Measurements from ENCODE around the gene HEMGN. TPM values are rescaled to one million over a fixed set of nuclear protein-coding genes. Genes with fewer than 3 reads are reported as not detected.

The HEMGN gene
- total RNA-seq, 4 donors from 2014 or later: 2.7 TPM; not detected in 3

- no peak overlapping the region for H3K27ac ChIP-seq
- H3K27me3 ChIP-seq: no peaks in the 10 kb centered on the region
- H3K9me3 ChIP-seq: no peaks in the 10 kb centered on the region
- intact Hi-C loops (cut with DNase I; ENCODE audit: low total_unique reads): no loop called here
- H3K4me1 ChIP-seq: no peaks in the 10 kb centered on the region
- DNase-seq: no peak
- TF ChIP-seq CTCF (IDR thresholded peaks at IDR 0.05) (no peak), POLR2A (IDR thresholded peaks at IDR 0.05) (no peak)
- no peak overlapping the region for H3K4me3 ChIP-seq
- H3K36me3 ChIP-seq: no peaks in the 10 kb centered on the region
Observed at GRCh38 chr9:97925497-97926334, 12.3 kb downstream of the HEMGN start.

GRCh38 chr9:97924386-97924785 lies 13.6 kb downstream of the HEMGN start:
- Histone ChIP-seq H3K27ac (no peak overlapping the region), H3K27me3 (no peaks in the 10 kb centered on the region), H3K4me3 (no peak overlapping the region), H3K9me3 (no peaks in the 10 kb centered on the region), H3K36me3 (no peaks in the 10 kb centered on the region), H3K4me1 (no peaks in the 10 kb centered on the region)
- TF ChIP-seq POLR2A (IDR thresholded peaks at IDR 0.05) (no peak), CTCF (IDR thresholded peaks at IDR 0.05) (no peak)
- intact Hi-C loops (cut with DNase I; ENCODE audit: low total_unique reads): no loop called here
- DNase-seq: no peak

- no peaks in the 10 kb centered on the region for H3K36me3 ChIP-seq
- TF ChIP-seq CTCF (IDR thresholded peaks at IDR 0.05): peak; percentile 68 to 79 (median 72)
- TF ChIP-seq POLR2A (IDR thresholded peaks at IDR 0.05): no peak
- intact Hi-C loops (cut with DNase I; ENCODE audit: low total_unique reads): no loop called here
- peak overlapping the region in 1 of 2 donors; percentile 0 for H3K4me3 ChIP-seq
- H3K27ac ChIP-seq: peak overlapping the region; percentile 94 to 98
- no peaks in the 10 kb centered on the region for H3K4me1 ChIP-seq
- H3K27me3 ChIP-seq: no peaks in the 10 kb centered on the region
- no peaks in the 10 kb centered on the region for H3K9me3 ChIP-seq
- peak; percentile 68 to 81 for DNase-seq
Observed at GRCh38 chr9:97923529-97924108, 14.4 kb downstream of the HEMGN start.

GRCh38 chr9:97921959-97922724 lies 15.8 kb downstream of the HEMGN start, which contains the start of gene TRMO:
Gene TRMO (minus strand): TSS chr9:97922500. CDS start chr9:97922493, 7 bp downstream.
- Histone ChIP-seq H3K36me3 (no peaks in the 10 kb centered on the region), H3K9me3 (no peaks in the 10 kb centered on the region), H3K4me1 (no peaks in the 10 kb centered on the region), H3K27me3 (no peaks in the 10 kb centered on the region), H3K4me3 (peak within 1 kb of the TSS; percentile 53 to 57), H3K27ac (peak within 1 kb of the TSS; percentile 94 to 98)
- TF ChIP-seq POLR2A (IDR thresholded peaks at IDR 0.05): peak; percentile 85 to 91
- TF ChIP-seq CTCF (IDR thresholded peaks at IDR 0.05): peak; percentile 44 to 84 (median 74)
- intact Hi-C loops (cut with DNase I; ENCODE audit: low total_unique reads): no loop called here
- peak; percentile 96 to 99 for DNase-seq

All from uterus (tissue), 4 donors.